HepG2 (cell line): ENCODE measurements around the gene DCP1B. TPM values are rescaled to one million over a fixed set of nuclear protein-coding genes. Genes with fewer than 3 reads are reported as not detected.

Source experiments
- ATAC-seq: fragments of 200-7000 bp; cut with Tn5 transposase; 3 replicates; pipeline ENCODE4 v1.9.1; 2020; ENCODE audit warnings: mild to moderate bottlenecking, moderate library complexity
- Bru-seq: library from RNA; stranded (reverse); fragments of 400-500 nt; gene quantifications from one replicate; lab custom pipeline; 2021; lab: Mats Ljungman, UMichigan
- BruChase-seq, 2 experiments: library from RNA; stranded (reverse); fragments of 400-500 nt; gene quantifications; one replicate each; lab custom pipeline; 2021; lab: Mats Ljungman, UMichigan
- BruUV-seq: library from RNA; stranded (reverse); fragments of 400-500 nt; replicated peaks from 2 replicates; lab custom pipeline; 2021; lab: Mats Ljungman, UMichigan
- CTCF ChIA-PET: fragments of 300-600 bp; formaldehyde crosslinking; extraction: SDS; loops from one replicate; lab custom pipeline; 2021; ENCODE audit warnings: low total read pairs, inconsistent platforms, low intra/inter-chr PET ratio; lab: Yijun Ruan, JAX
- POLR2A ChIA-PET: fragments of 350-600 bp; sonication (Branson Sonifier 250); formaldehyde crosslinking; loops from one replicate; lab custom pipeline; 2020; ENCODE audit warnings: antibody characterized with exemption, inconsistent platforms; lab: Yijun Ruan, JAX
- DNase-seq: peaks from one replicate; pipeline ENCODE4 v3.0.0-alpha.2; 2015; ENCODE audit warnings: low spot score
- FAIRE-seq: peaks from 3 replicates; lab custom pipeline; 2011; peaks lifted over from hg19 to GRCh38; lab: Jason Lieb, UNC
- H2AFZ ChIP-seq: one replicate; pipeline ENCODE4 v1.6.1; 2011; ENCODE audit warnings: low read length, inconsistent platforms
- H3K27ac ChIP-seq: fragments of 300-600 bp; 3 replicates; pipeline ENCODE4 v1.8.0; 2011; ENCODE audit warnings: mixed run types, mild to moderate bottlenecking, mixed read lengths, low read length, inconsistent platforms; ENCODE audit not compliant: insufficient read depth; ENCODE audit errors: extremely low read length
- H3K27me3 ChIP-seq, 2 experiments: fragments of 200-600 bp in 1 of 2; 2 replicates in 1 of 2; 3 replicates in 1 of 2; pipeline versions ENCODE4 v1.6.0 to v1.8.0; 2011; ENCODE audit warnings: low read length in 2 of 2, mild to moderate bottlenecking in 2 of 2, moderate library complexity in 2 of 2, inconsistent platforms in 1 of 2; ENCODE audit not compliant: insufficient read depth in 2 of 2, control insufficient read depth in 1 of 2
- H3K36me3 ChIP-seq, 2 experiments: fragments of 200-600 bp in 1 of 2; replicated peaks in 1 of 2; 2 replicates in 1 of 2; 3 replicates in 1 of 2; pipeline versions ENCODE4 v1.5.1 to v1.8.0; 2011; ENCODE audit warnings: low read length in 2 of 2, inconsistent platforms in 1 of 2; ENCODE audit not compliant: insufficient read depth in 2 of 2, control insufficient read depth in 1 of 2
- H3K4me1 ChIP-seq: 2 replicates; pipeline ENCODE4 v1.5.1; 2012; ENCODE audit warnings: low read length, inconsistent platforms; ENCODE audit not compliant: insufficient read depth
- H3K4me2 ChIP-seq: 2 replicates; pipeline ENCODE4 v1.6.0; 2011; ENCODE audit warnings: low read depth, low read length, inconsistent platforms
- H3K4me3 ChIP-seq, 3 experiments: fragments of 200-600 bp in 1 of 3; sonication (generic), shearing (Covaris generic) in 1 of 3; replicated peaks in 1 of 3; 2 replicates each; pipeline ENCODE4 v1.5.1; 2011 to 2016; ENCODE audit warnings: low read length in 3 of 3, inconsistent platforms in 2 of 3, low read depth in 2 of 3, mild to moderate bottlenecking in 2 of 3, control low read depth in 1 of 3, mixed read lengths in 1 of 3; ENCODE audit not compliant: insufficient read depth in 1 of 3
- H3K79me2 ChIP-seq: one replicate; pipeline ENCODE4 v1.6.1; 2011; ENCODE audit warnings: low read length, inconsistent platforms; ENCODE audit not compliant: insufficient read depth
- H3K9ac ChIP-seq: 2 replicates; pipeline ENCODE4 v1.6.0; 2011; ENCODE audit warnings: mild to moderate bottlenecking, low read depth, low read length, inconsistent platforms; ENCODE audit not compliant: insufficient read depth
- H3K9me3 ChIP-seq: 2 replicates; pipeline ENCODE4 v1.5.1; 2012; ENCODE audit warnings: mild to moderate bottlenecking, low read length
- H4K20me1 ChIP-seq: 2 replicates; pipeline ENCODE4 v1.6.0; 2011; ENCODE audit warnings: inconsistent platforms, mild to moderate bottlenecking, low read length, moderate library complexity; ENCODE audit not compliant: insufficient read depth
- KAT8 ChIP-seq: IDR thresholded peaks from 2 replicates; pipeline ENCODE4 v1.6.1; 2016; ENCODE audit warnings: missing genetic modification reagents, missing compliant biosample characterization
- ZKSCAN1 ChIP-seq: fragments of 150-350 bp; IDR thresholded peaks from 2 replicates; pipeline ENCODE4 v1.6.1; 2014; ENCODE audit warnings: low read length
- ZNF12 ChIP-seq: sonication (generic); formaldehyde crosslinking; IDR thresholded peaks from 2 replicates; pipeline ENCODE4 v1.5.0; 2020; ENCODE audit warnings: missing genetic modification reagents
- ZNF138 ChIP-seq: sonication (generic); formaldehyde crosslinking; IDR thresholded peaks from 2 replicates; pipeline ENCODE4 v1.5.0; 2020; ENCODE audit warnings: mild to moderate bottlenecking, low read depth, missing genetic modification reagents
- ZNF619 ChIP-seq: sonication (generic); formaldehyde crosslinking; IDR thresholded peaks from 2 replicates; pipeline ENCODE4 v1.4.0; 2020; ENCODE audit warnings: mild to moderate bottlenecking, missing genetic modification reagents
- ZNF768 ChIP-seq: sonication (generic); formaldehyde crosslinking; IDR thresholded peaks from 2 replicates; pipeline ENCODE4 v1.4.0; 2020; ENCODE audit warnings: missing genetic modification reagents
- ZNF781 ChIP-seq: sonication (generic); formaldehyde crosslinking; IDR thresholded peaks from 2 replicates; pipeline ENCODE4 v1.5.1; 2020; ENCODE audit warnings: borderline replicate concordance, mild to moderate bottlenecking, missing genetic modification reagents; ENCODE audit errors: not compliant biosample characterization
- ZNF83 ChIP-seq: sonication (generic); formaldehyde crosslinking; IDR thresholded peaks from 2 replicates; pipeline ENCODE4 v1.4.0; 2020; ENCODE audit warnings: missing genetic modification reagents, mild to moderate bottlenecking, borderline replicate concordance
- WGBS: methylation state at CpG from one replicate; pipeline ENCODE4 v1.1.6; 2017; ENCODE audit warnings: low lambda C conversion rate; 5-methylcytosine and 5-hydroxymethylcytosine counted together
- in situ Hi-C: cut with HindIII; loops from 2 replicates; pipeline ENCODE4 v1.10.0; 2017; ENCODE audit warnings: low pct_unique_long_range_greater_than_20kb; ENCODE audit not compliant: extremely low pct_ligation_motif_present
- intact Hi-C: fragments of 100-400 bp; cut with micrococcal nuclease; formaldehyde crosslinking; loops from one replicate; pipeline ENCODE4 v1.10.0; 2022; ENCODE audit not compliant: unreplicated experiment
- long read RNA-seq, 2 experiments: library from RNA in 1 of 2; library from polyadenylated mRNA in 1 of 2; stranded (forward) in 1 of 2; unstranded in 1 of 2; transcript quantifications; one replicate each; pipeline ENCODE4 v2.0.0, GENCODE V29; 2019 to 2022
- polyA minus RNA-seq, 3 experiments: library from RNA; depleted of rRNA, polyadenylated mRNA; stranded (reverse); fragments of >200 nt; gene quantifications; 2 replicates each; pipeline ENCODE4 v1.2.3, GENCODE V29; 2011; ENCODE audit warnings: low replicate concordance in 1 of 3
- polyA plus RNA-seq, 8 experiments: library from polyadenylated mRNA; depleted of rRNA in 3 of 8; stranded (reverse) in 7 of 8; unstranded in 1 of 8; fragments of >200 nt; fragmentation: Illumina TruSeq in 4 of 8; extraction: Trizol in 4 of 8; gene quantifications; 2 replicates each; pipeline versions ENCODE4 v1.2.1 to v1.2.3, GENCODE V29; 2011 to 2016; ENCODE audit warnings: low read depth in 4 of 8, missing spikeins in 1 of 8, mixed read lengths in 1 of 8; ENCODE audit not compliant: insufficient read depth in 1 of 8
- total RNA-seq, 5 experiments: library from RNA; depleted of rRNA; stranded (reverse); fragments of >200 nt; fragmentation: Illumina TruSeq; extraction: Trizol; gene quantifications; 2 replicates each; pipeline ENCODE4 v1.2.3, GENCODE V29; 2016; ENCODE audit warnings: low read depth in 1 of 5
- TF ChIP-seq, protein P1 (sequence below): sonication (generic); formaldehyde crosslinking; IDR thresholded peaks from 2 replicates; pipeline ENCODE4; 2020; ENCODE audit warnings: missing genetic modification reagents, mild to moderate bottlenecking, borderline replicate concordance
- TF ChIP-seq, protein P2 (sequence below): IDR thresholded peaks from 2 replicates; pipeline ENCODE4 v1.6.1; 2016; ENCODE audit warnings: mild to moderate bottlenecking
- TF ChIP-seq, protein P3 (sequence below): sonication (generic); formaldehyde crosslinking; IDR thresholded peaks from 2 replicates; pipeline ENCODE4 v1.8.0; 2022; ENCODE audit warnings: mild to moderate bottlenecking, missing genetic modification reagents

DCP1B gene
- total RNA-seq (2016; rRNA removed; fragmentation: Illumina TruSeq; extraction: Trizol) = 11.4 and 12.4 TPM in 2 replicates
- 3.3 and 4.0 TPM in 2 replicates for total RNA-seq (2016; cell fraction: cytosol; rRNA removed; fragmentation: Illumina TruSeq; extraction: Trizol; ENCODE audit: low read depth)
- total RNA-seq (2016; cell fraction: insoluble cytoplasmic fraction; rRNA removed; fragmentation: Illumina TruSeq; extraction: Trizol) = 9.6 and 11.0 TPM in 2 replicates
- 7.1 and 7.7 TPM in 2 replicates for total RNA-seq (2016; cell fraction: membrane; rRNA removed; fragmentation: Illumina TruSeq; extraction: Trizol)
- 10.9 and 11.0 TPM in 2 replicates for total RNA-seq (2016; cell fraction: nucleus; rRNA removed; fragmentation: Illumina TruSeq; extraction: Trizol)
- polyA plus RNA-seq (2011; rRNA removed) = 25.3 and 27.2 TPM in 2 replicates
- polyA plus RNA-seq (2011; cell fraction: cytosol; rRNA removed) = 20.2 and 21.1 TPM in 2 replicates
- polyA plus RNA-seq (2011; cell fraction: nucleus; rRNA removed) = 14.4 and 15.0 TPM in 2 replicates
- polyA plus RNA-seq (2012) = 10.1 and 10.6 TPM in 2 replicates
- polyA plus RNA-seq (2016; cell fraction: cytosol; fragmentation: Illumina TruSeq; extraction: Trizol; ENCODE audit: low read depth) = 2.5 and 2.6 TPM in 2 replicates
- 17.4 and 17.9 TPM in 2 replicates for polyA plus RNA-seq (2016; cell fraction: insoluble cytoplasmic fraction; fragmentation: Illumina TruSeq; extraction: Trizol; ENCODE audit: low read depth)
- polyA plus RNA-seq (2016; cell fraction: membrane; fragmentation: Illumina TruSeq; extraction: Trizol; ENCODE audit: low read depth) = 4.7 and 4.9 TPM in 2 replicates
- polyA plus RNA-seq (2016; cell fraction: nucleus; fragmentation: Illumina TruSeq; extraction: Trizol; ENCODE audit: insufficient read depth, low read depth) = 16.0 and 16.8 TPM in 2 replicates
- 7.5 and 22.8 TPM in 2 replicates for polyA minus RNA-seq (2011; rRNA and poly(A)+ RNA removed; ENCODE audit: low replicate concordance)
- 8.2 and 8.5 TPM in 2 replicates for polyA minus RNA-seq (2011; cell fraction: cytosol; rRNA and poly(A)+ RNA removed)
- 29.7 and 35.1 TPM in 2 replicates for polyA minus RNA-seq (2011; cell fraction: nucleus; rRNA and poly(A)+ RNA removed)
- percentile 77 among the genes with signal in this experiment for Bru-seq, nascent RNA
- BruChase-seq, experiment 1, labeled RNA remaining after a 6-hour chase = percentile 49 among the genes with signal in this experiment
- BruChase-seq, experiment 2, labeled RNA remaining after a 2-hour chase = percentile 55 among the genes with signal in this experiment
- long read RNA-seq, experiment 1, transcript DCP1B-201 (9 exons, 2,086 nt) = major isoform, 15 of 21 reads
- long read RNA-seq, experiment 1, partial matches to known transcripts = 2 of 21 reads
- long read RNA-seq, experiment 1, other reads (novel, unspliced or antisense) = 2 of 21 reads
- long read RNA-seq, experiment 2, transcript DCP1B-201 (9 exons, 2,086 nt) = major isoform, 18 of 27 reads
- long read RNA-seq, experiment 2, partial matches to known transcripts = 4 of 27 reads
- long read RNA-seq, experiment 2, other reads (novel, unspliced or antisense) = 3 of 27 reads

DNA sequence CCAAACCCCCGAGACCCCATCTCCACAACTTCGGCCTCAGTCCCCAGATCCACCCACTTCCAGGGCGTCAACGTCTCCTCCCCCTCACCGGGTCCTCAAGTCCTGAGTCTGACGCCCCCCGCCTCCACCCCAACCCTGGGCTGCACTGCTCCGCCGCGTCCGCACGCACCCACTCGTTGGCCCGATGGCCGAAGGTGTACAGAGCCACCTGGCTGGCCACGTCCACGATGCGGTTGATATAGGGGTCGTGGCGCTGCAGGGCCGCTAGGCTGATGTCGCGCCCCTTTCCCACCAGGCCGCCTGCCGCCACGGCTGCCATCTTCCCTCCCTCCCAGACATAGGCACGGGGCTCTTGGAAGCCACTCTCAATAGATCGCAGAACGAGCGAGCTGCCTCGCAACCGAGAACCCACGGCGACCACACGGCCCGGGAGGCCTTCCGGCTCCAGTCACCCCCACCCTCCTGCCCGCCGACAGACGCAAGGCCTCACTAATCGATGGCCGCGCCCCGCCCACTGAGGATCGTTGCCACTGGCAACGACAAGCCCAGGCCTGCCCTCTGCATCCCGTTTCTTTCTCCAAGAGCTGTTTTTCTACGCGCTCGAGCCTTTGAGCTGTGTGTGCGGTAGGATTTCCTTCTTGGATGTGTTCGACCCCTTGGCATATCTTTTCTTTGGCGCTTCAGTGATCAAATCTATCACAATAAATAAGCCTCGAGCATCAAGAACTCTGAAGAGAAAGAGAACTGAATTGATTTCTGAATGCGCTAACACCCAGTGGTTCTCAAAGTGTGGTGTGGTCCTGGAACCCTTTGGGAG is at the start of gene DCP1B:
Gene DCP1B, minus strand, starts transcription at position 345 of the 817 bp plus-strand sequence. Its CDS starts 26 bp downstream, at position 319.
- H3K79me2 ChIP-seq = peaks cover 20% of the 10 kb centered on the region
- ChIA-PET POLR2A (interaction anchor here (1.1 to 3.6 kb wide), 2 partner anchors 9 kb away, joined by 4 to 48 read pairs; no protein-coding TSS in a partner anchor), CTCF (no interaction called here)
- H3K4me1 ChIP-seq = peaks cover 49% of the 10 kb centered on the region
- peak; percentile 76 for FAIRE-seq
- intact Hi-C loops = loop anchor here (10.0 kb wide), 1 partner anchor 50 kb away; no protein-coding TSS in a partner anchor
- in situ Hi-C loops = no loop called here
- H3K9ac ChIP-seq = peak within 1 kb of the TSS; percentile 91
- peak within 1 kb of the TSS; percentile 90 for H3K27ac ChIP-seq
- peak; percentile 99 for ATAC-seq
- H3K9me3 ChIP-seq = no peaks in the 10 kb centered on the region
- H3K36me3 ChIP-seq = no peaks in the 10 kb centered on the region
- WGBS = 4% methylated on average over 37 of the region's 55 CpGs
- no TSS peak for BruUV-seq
- H3K4me3 ChIP-seq = peak within 1 kb of the TSS; percentile 81 to 99 (median 93)
- peak within 1 kb of the TSS; percentile 58 for H2AFZ ChIP-seq
- peak within 1 kb of the TSS; percentile 80 for H3K4me2 ChIP-seq
- DNase-seq = peak; percentile 91
- no peaks in the 10 kb centered on the region for H4K20me1 ChIP-seq
- H3K27me3 ChIP-seq = no peaks in the 10 kb centered on the region; a peak in 1 of 5 replicates
- TF ChIP-seq, protein P1, sequence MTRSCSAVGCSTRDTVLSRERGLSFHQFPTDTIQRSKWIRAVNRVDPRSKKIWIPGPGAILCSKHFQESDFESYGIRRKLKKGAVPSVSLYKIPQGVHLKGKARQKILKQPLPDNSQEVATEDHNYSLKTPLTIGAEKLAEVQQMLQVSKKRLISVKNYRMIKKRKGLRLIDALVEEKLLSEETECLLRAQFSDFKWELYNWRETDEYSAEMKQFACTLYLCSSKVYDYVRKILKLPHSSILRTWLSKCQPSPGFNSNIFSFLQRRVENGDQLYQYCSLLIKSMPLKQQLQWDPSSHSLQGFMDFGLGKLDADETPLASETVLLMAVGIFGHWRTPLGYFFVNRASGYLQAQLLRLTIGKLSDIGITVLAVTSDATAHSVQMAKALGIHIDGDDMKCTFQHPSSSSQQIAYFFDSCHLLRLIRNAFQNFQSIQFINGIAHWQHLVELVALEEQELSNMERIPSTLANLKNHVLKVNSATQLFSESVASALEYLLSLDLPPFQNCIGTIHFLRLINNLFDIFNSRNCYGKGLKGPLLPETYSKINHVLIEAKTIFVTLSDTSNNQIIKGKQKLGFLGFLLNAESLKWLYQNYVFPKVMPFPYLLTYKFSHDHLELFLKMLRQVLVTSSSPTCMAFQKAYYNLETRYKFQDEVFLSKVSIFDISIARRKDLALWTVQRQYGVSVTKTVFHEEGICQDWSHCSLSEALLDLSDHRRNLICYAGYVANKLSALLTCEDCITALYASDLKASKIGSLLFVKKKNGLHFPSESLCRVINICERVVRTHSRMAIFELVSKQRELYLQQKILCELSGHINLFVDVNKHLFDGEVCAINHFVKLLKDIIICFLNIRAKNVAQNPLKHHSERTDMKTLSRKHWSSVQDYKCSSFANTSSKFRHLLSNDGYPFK = peak; percentile 98
- TF ChIP-seq KAT8 (CRISPR knock-in tag) = peak; percentile 91
- peak; percentile 71; the same call in 1 of the 2 replicates for TF ChIP-seq ZNF768
- TF ChIP-seq ZNF12 (CRISPR knock-in tag) = no peak
- TF ChIP-seq ZNF619 (CRISPR knock-in tag) = peak; percentile 76; the same call in 1 of the 2 replicates
- TF ChIP-seq, protein P2, sequence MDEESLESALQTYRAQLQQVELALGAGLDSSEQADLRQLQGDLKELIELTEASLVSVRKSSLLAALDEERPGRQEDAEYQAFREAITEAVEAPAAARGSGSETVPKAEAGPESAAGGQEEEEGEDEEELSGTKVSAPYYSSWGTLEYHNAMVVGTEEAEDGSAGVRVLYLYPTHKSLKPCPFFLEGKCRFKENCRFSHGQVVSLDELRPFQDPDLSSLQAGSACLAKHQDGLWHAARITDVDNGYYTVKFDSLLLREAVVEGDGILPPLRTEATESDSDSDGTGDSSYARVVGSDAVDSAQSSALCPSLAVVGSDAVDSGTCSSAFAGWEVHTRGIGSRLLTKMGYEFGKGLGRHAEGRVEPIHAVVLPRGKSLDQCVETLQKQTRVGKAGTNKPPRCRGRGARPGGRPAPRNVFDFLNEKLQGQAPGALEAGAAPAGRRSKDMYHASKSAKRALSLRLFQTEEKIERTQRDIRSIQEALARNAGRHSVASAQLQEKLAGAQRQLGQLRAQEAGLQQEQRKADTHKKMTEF (CRISPR knock-in tag) = peak; percentile 83
- TF ChIP-seq ZNF781 (CRISPR knock-in tag) = peak; percentile 61
- TF ChIP-seq ZNF83 (CRISPR knock-in tag) = peak; percentile 85; the same call in 1 of the 2 replicates
- TF ChIP-seq, protein P3, sequence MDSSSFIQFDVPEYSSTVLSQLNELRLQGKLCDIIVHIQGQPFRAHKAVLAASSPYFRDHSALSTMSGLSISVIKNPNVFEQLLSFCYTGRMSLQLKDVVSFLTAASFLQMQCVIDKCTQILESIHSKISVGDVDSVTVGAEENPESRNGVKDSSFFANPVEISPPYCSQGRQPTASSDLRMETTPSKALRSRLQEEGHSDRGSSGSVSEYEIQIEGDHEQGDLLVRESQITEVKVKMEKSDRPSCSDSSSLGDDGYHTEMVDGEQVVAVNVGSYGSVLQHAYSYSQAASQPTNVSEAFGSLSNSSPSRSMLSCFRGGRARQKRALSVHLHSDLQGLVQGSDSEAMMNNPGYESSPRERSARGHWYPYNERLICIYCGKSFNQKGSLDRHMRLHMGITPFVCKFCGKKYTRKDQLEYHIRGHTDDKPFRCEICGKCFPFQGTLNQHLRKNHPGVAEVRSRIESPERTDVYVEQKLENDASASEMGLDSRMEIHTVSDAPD (CRISPR knock-in tag) = no peak
- 0 out of 2 replicates have a peak, but pooled peaks have one; percentile 30 for TF ChIP-seq ZNF138 (CRISPR knock-in tag)
- TF ChIP-seq ZKSCAN1 = no peak
